NT2/D1 (cell line): ENCODE data around the gene NFS1.
"Not testable (repeated sequence)": the region's sequence is repeated elsewhere in the genome, so short reads cannot be mapped to it uniquely, and the experiment has no call there.

Source experiments
- DNase-seq: peaks from one replicate; pipeline ENCODE4 v3.0.0-alpha.2; 2011; ENCODE audit warnings: low read depth, low spot score
- H3K27me3 ChIP-seq: 2 replicates; pipeline ENCODE4 v1.6.0; 2011; ENCODE audit warnings: mild to moderate bottlenecking; ENCODE audit not compliant: insufficient read length, insufficient read depth
- H3K36me3 ChIP-seq: 2 replicates; pipeline ENCODE4 v1.6.1; 2011; ENCODE audit warnings: mild to moderate bottlenecking, low read length, mixed read lengths; ENCODE audit not compliant: insufficient read depth, insufficient read length
- H3K4me1 ChIP-seq: 2 replicates; pipeline ENCODE4 v1.5.1; 2011; ENCODE audit not compliant: insufficient read depth, insufficient read length
- H3K4me3 ChIP-seq: 2 replicates; pipeline ENCODE4 v1.5.1; 2011; ENCODE audit warnings: low read depth; ENCODE audit not compliant: insufficient read length
- H3K9ac ChIP-seq: 2 replicates; pipeline ENCODE4 v1.6.0; 2011; ENCODE audit warnings: low read depth; ENCODE audit not compliant: insufficient read length
- H3K9me3 ChIP-seq: 2 replicates; pipeline ENCODE4 v1.5.1; 2011; ENCODE audit warnings: mild to moderate bottlenecking, low read length; ENCODE audit not compliant: insufficient read depth
- SUZ12 ChIP-seq: IDR thresholded peaks from 2 replicates; pipeline ENCODE4 v1.6.1; 2011; ENCODE audit not compliant: insufficient read length, insufficient read depth; ENCODE audit errors: extremely low read depth
- YY1 ChIP-seq: IDR thresholded peaks from 2 replicates; pipeline ENCODE4 v1.6.1; 2011; ENCODE audit not compliant: insufficient read length, insufficient read depth
- ZNF274 ChIP-seq: IDR thresholded peaks from 2 replicates; pipeline ENCODE4 v1.6.1; 2011; ENCODE audit warnings: mild to moderate bottlenecking, low read depth, low read length

The NFS1 gene

DNA sequence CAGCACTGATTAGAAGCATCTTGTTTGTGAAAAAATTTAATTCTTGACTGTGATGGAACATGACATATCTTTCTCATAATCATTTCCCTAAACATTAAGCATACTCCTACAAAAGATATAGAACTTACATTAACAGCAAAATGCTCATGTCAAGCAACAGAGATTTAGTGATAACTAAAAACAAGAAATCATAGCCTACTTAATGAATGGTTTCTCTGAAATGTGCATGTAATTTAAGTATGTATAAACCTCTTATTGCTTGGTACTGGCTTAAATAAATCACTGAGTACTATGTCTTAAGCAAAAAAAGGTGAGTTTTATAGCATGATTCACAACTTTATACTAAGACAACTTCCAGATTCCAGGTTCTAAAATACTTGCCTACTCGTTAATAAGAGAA lies 9.3 kb upstream of the NFS1 start:
- H3K4me1 ChIP-seq, result no peaks in the 10 kb centered on the region
- no peak for TF ChIP-seq YY1
- TF ChIP-seq ZNF274, result no peak
- no peak for TF ChIP-seq SUZ12
- H3K27me3 ChIP-seq, result no peaks in the 10 kb centered on the region
- no peak overlapping the region for H3K4me3 ChIP-seq
- no peaks in the 10 kb centered on the region for H3K9me3 ChIP-seq
- H3K36me3 ChIP-seq, result peaks cover 92% of the 10 kb centered on the region
- DNase-seq, result no peak
- H3K9ac ChIP-seq, result no peak overlapping the region

DNA sequence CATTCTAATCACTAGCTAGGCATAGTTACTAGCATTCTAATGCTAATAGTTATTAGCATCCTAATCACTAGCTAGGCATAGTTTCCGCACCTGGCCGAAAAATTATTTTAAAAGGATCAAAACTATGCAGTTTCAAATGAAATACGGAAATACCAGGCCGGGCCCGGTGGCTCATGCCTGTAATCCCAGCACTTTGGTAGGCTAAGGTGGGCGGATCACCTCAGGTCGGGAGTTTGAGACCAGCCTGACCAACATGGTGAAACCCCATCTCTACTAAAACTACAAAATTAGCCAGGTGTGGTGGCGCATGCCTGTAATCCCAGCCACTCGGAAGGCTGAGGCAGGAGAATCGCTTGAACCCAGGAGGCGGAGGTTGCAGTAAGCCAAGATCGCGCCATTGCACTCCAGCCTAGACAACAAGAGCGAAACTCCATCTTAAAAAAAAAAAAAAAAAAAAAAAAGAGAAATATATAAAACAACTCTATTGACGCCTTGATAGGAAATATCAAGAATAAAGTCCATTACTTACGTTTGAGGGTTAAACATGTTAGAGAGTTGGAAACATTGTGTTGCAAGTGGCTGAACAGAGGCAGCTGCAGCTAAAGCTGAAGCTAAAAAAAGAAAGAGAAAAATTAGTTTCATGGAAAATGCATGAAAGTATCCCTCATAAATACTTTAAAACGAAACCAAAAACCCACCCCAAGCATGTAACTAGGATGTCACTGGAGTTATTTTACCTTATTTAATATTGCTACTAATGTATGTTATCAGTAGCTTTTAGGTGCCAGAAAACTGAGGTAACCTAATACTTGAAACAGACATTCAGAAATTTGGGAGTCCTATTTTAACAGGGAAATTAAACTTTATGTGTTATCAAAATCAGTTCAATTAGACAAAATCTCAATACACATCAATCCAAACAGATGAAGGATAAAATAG lies 7.7 kb upstream of the NFS1 start:
- H3K9ac ChIP-seq, H3K27me3 ChIP-seq, H3K4me1 ChIP-seq, DNase-seq, H3K9me3 ChIP-seq, H3K4me3 ChIP-seq: not testable (repeated sequence)
- peaks cover 97% of the 10 kb centered on the region for H3K36me3 ChIP-seq

DNA sequence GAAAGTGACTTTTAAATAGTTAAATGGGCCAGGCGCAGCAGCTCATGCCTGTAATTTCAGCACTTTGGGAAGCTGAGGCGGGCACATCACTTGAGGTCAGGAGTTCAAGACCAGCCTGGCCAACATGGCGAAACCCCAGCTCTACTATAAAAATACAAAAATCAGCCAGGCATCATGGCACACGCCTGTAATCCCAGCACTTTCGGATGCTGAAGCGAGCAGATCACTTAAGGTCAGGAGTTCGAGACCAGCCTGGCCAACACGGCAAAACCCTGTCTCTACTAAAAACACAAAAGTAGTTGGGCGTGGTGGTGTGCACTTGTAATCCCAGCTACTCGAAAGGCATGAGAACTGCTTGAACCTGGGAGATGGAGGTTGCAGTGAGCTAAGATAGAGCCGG lies 6.7 kb upstream of the NFS1 start:
- not testable (repeated sequence) for DNase-seq, H3K9me3 ChIP-seq, H3K27me3 ChIP-seq, H3K4me1 ChIP-seq, H3K9ac ChIP-seq, H3K4me3 ChIP-seq
- H3K36me3 ChIP-seq, result peaks cover 95% of the 10 kb centered on the region

- H3K4me3 ChIP-seq, result no peak overlapping the region
- no peaks in the 10 kb centered on the region for H3K9me3 ChIP-seq
- DNase-seq, result no peak
- no peak for TF ChIP-seq YY1
- no peak for TF ChIP-seq SUZ12
- no peak for TF ChIP-seq ZNF274
- H3K36me3 ChIP-seq, result peaks cover 90% of the 10 kb centered on the region
- H3K9ac ChIP-seq, result no peak overlapping the region
- H3K27me3 ChIP-seq, result no peaks in the 10 kb centered on the region
- no peaks in the 10 kb centered on the region for H3K4me1 ChIP-seq
These were observed 5.5 kb upstream of the NFS1 start for GRCh38 chr20:35704514-35705261.

- Histone ChIP-seq H3K36me3 (peaks cover 74% of the 10 kb centered on the region), H3K9ac (no peak overlapping the region), H3K27me3 (no peaks in the 10 kb centered on the region), H3K4me3 (no peak overlapping the region), H3K4me1 (no peaks in the 10 kb centered on the region), H3K9me3 (no peaks in the 10 kb centered on the region)
- DNase-seq, result no peak
- TF ChIP-seq SUZ12 (no peak), YY1 (no peak), ZNF274 (no peak)
These were observed 3.9 kb upstream of the NFS1 start for GRCh38 chr20:35702824-35703695.

- Histone ChIP-seq H3K27me3 (no peaks in the 10 kb centered on the region), H3K9ac (no peak overlapping the region), H3K4me3 (no peak overlapping the region), H3K9me3 (no peaks in the 10 kb centered on the region), H3K4me1 (peaks cover 5% of the 10 kb centered on the region), H3K36me3 (peaks cover 66% of the 10 kb centered on the region)
- no peak for DNase-seq
- no peak for TF ChIP-seq SUZ12
- TF ChIP-seq YY1, result no peak
- no peak for TF ChIP-seq ZNF274
These were observed 3.1 kb upstream of the NFS1 start for GRCh38 chr20:35702051-35702823.
